IMR-90 (cell line): Measurements from ENCODE around the gene KRTAP10-3. TPM values are rescaled to one million over a fixed set of nuclear protein-coding genes. Genes with fewer than 3 reads are reported as not detected.

Experiments
- ATAC-seq: fragments of 200-7000 bp; cut with Tn5 transposase; 2 replicates; pipeline ENCODE4 v1.9.1; 2020; ENCODE audit warnings: low read depth, mild to moderate bottlenecking, moderate library complexity
- BruUV-seq: library from RNA; stranded (reverse); fragments of 400-500 nt; replicated peaks from 2 replicates; lab custom pipeline; 2021; lab: Mats Ljungman, UMichigan
- CTCF ChIA-PET: fragments of 300-600 bp; formaldehyde crosslinking; extraction: SDS; loops from one replicate; lab custom pipeline; 2021; ENCODE audit warnings: antibody characterized with exemption; lab: Yijun Ruan, JAX
- POLR2A ChIA-PET: fragments of 300-600 bp; sonication (Branson Sonifier 250); formaldehyde crosslinking; loops from one replicate; lab custom pipeline; 2022; ENCODE audit warnings: antibody characterized with exemption; ENCODE audit not compliant: unreplicated experiment; lab: Charles Lee
- DNase-seq: peaks from one replicate; pipeline ENCODE4 v3.0.0; 2013
- H2AFZ ChIP-seq: replicated peaks from 2 replicates; pipeline ENCODE3; 2013; ENCODE audit warnings: low read length, mild to moderate bottlenecking; ENCODE audit not compliant: poor library complexity
- H2AK5ac ChIP-seq: 2 replicates; pipeline ENCODE4 v1.6.1; 2013; ENCODE audit warnings: low read depth, low read length, inconsistent platforms
- H2AK9ac ChIP-seq: replicated peaks from 2 replicates; pipeline ENCODE3; 2013; ENCODE audit warnings: mild to moderate bottlenecking, low read depth, low read length, moderate library complexity; ENCODE audit not compliant: poor library complexity
- H2BK120ac ChIP-seq: 2 replicates; pipeline ENCODE4 v1.6.1; 2013; ENCODE audit warnings: low read depth, low read length, inconsistent platforms
- H2BK15ac ChIP-seq: 3 replicates; pipeline ENCODE4 v1.6.1; 2013; ENCODE audit warnings: low read depth, low read length, inconsistent platforms
- H2BK20ac ChIP-seq: 2 replicates; pipeline ENCODE4 v1.6.1; 2013; ENCODE audit warnings: low read depth, mild to moderate bottlenecking, inconsistent platforms, low read length, moderate library complexity
- H2BK5ac ChIP-seq: 2 replicates; pipeline ENCODE4 v1.6.1; 2013; ENCODE audit warnings: mild to moderate bottlenecking, low read depth, low read length, inconsistent platforms; ENCODE audit not compliant: poor library complexity, severe bottlenecking
- H3K14ac ChIP-seq: replicated peaks from 2 replicates; pipeline ENCODE4 v1.6.1; 2013; ENCODE audit warnings: low read depth, low read length, inconsistent platforms
- H3K18ac ChIP-seq: 2 replicates; pipeline ENCODE4 v1.6.1; 2013; ENCODE audit warnings: low read depth, low read length, control low read depth
- H3K23ac ChIP-seq: 2 replicates; pipeline ENCODE4 v1.6.1; 2013; ENCODE audit warnings: low read depth, low read length, inconsistent platforms
- H3K27ac ChIP-seq: 2 replicates; pipeline ENCODE4 v1.5.1; 2013; ENCODE audit warnings: mild to moderate bottlenecking, control low read depth, low read length; ENCODE audit not compliant: insufficient read depth
- H3K27me3 ChIP-seq: 2 replicates; pipeline ENCODE4 v1.6.1; 2013; ENCODE audit warnings: low read length; ENCODE audit not compliant: control insufficient read depth, insufficient read depth
- H3K36me3 ChIP-seq: 2 replicates; pipeline ENCODE4 v1.6.1; 2013; ENCODE audit warnings: low read length, mixed read lengths; ENCODE audit not compliant: control insufficient read depth, insufficient read depth
- H3K4ac ChIP-seq: 2 replicates; pipeline ENCODE4 v1.6.1; 2013; ENCODE audit warnings: low read depth, low read length, inconsistent platforms
- H3K4me1 ChIP-seq: 2 replicates; pipeline ENCODE4 v1.6.1; 2013; ENCODE audit warnings: low read length, mixed read lengths; ENCODE audit not compliant: control insufficient read depth, insufficient read depth
- H3K4me2 ChIP-seq: 2 replicates; pipeline ENCODE4 v1.6.1; 2013; ENCODE audit warnings: low read depth, mild to moderate bottlenecking, control low read depth, low read length, moderate library complexity
- H3K4me3 ChIP-seq: 2 replicates; pipeline ENCODE4 v1.5.1; 2013; ENCODE audit warnings: low read depth, mild to moderate bottlenecking, control low read depth, low read length, moderate library complexity; ENCODE audit not compliant: insufficient read depth
- H3K56ac ChIP-seq: 2 replicates; pipeline ENCODE4 v1.6.1; 2013; ENCODE audit warnings: low read length, inconsistent platforms; ENCODE audit not compliant: insufficient read depth; ENCODE audit errors: extremely low read depth
- H3K79me1 ChIP-seq, 2 experiments: 2 replicates each; pipeline ENCODE4 v1.6.1; 2013; ENCODE audit warnings: low read length in 2 of 2, inconsistent platforms in 1 of 2, low read depth in 1 of 2
- H3K9ac ChIP-seq: 2 replicates; pipeline ENCODE4 v1.6.1; 2013; ENCODE audit warnings: low read depth, low read length, control low read depth
- H3K9me1 ChIP-seq: 2 replicates; pipeline ENCODE4 v1.6.1; 2013; ENCODE audit warnings: low read length, inconsistent platforms; ENCODE audit not compliant: insufficient read depth
- H3K9me3 ChIP-seq: 2 replicates; pipeline ENCODE4 v1.6.1; 2013; ENCODE audit warnings: low read length; ENCODE audit not compliant: control insufficient read depth, insufficient read depth
- H4K20me1 ChIP-seq: 2 replicates; pipeline ENCODE4 v1.6.1; 2013; ENCODE audit warnings: low read length, inconsistent platforms; ENCODE audit not compliant: insufficient read depth
- H4K5ac ChIP-seq: 2 replicates; pipeline ENCODE4 v1.6.1; 2013; ENCODE audit warnings: mild to moderate bottlenecking, low read depth, low read length, control low read depth
- H4K8ac ChIP-seq, 2 experiments: 2 replicates each; pipeline ENCODE4 v1.6.1; 2013; ENCODE audit warnings: low read depth in 2 of 2, low read length in 2 of 2, control low read depth in 1 of 2, inconsistent platforms in 1 of 2
- H4K91ac ChIP-seq: 2 replicates; pipeline ENCODE4 v1.6.1; 2013; ENCODE audit warnings: low read depth, low read length, inconsistent platforms; ENCODE audit not compliant: insufficient read depth
- BHLHE40 ChIP-seq: fragments of 150-350 bp; IDR thresholded peaks from 2 replicates; pipeline ENCODE4 v1.6.1; 2016; ENCODE audit warnings: mild to moderate bottlenecking, low read depth, low read length
- CEBPB ChIP-seq: IDR thresholded peaks from 2 replicates; pipeline ENCODE4 v1.6.1; 2012; ENCODE audit warnings: low read depth, low read length, improper control_type of control experiment
- CHD1 ChIP-seq: IDR thresholded peaks from 2 replicates; pipeline ENCODE4 v1.6.1; 2012; ENCODE audit warnings: low read depth, low read length, improper control_type of control experiment
- CTCF ChIP-seq: conservative IDR thresholded peaks from 2 replicates; pipeline ENCODE4 v1.5.1; 2012; ENCODE audit warnings: mild to moderate bottlenecking, low read depth, low read length, improper control_type of control experiment
- ELK1 ChIP-seq: fragments of 150-350 bp; IDR thresholded peaks from 2 replicates; pipeline ENCODE4 v1.6.1; 2016; ENCODE audit warnings: low read depth, mild to moderate bottlenecking, low read length, moderate library complexity, borderline replicate concordance
- FOS ChIP-seq: fragments of 150-350 bp; IDR thresholded peaks from 2 replicates; pipeline ENCODE4 v1.6.1; 2016; ENCODE audit warnings: low read depth, low read length
- MAFK ChIP-seq: IDR thresholded peaks from 2 replicates; pipeline ENCODE4 v1.6.1; 2012; ENCODE audit warnings: low read depth, low read length, improper control_type of control experiment
- MAZ ChIP-seq: IDR thresholded peaks from 2 replicates; pipeline ENCODE4 v1.6.1; 2012; ENCODE audit warnings: low read depth, mild to moderate bottlenecking, low read length, improper control_type of control experiment, moderate library complexity, borderline replicate concordance
- MXI1 ChIP-seq: IDR thresholded peaks from 2 replicates; pipeline ENCODE4 v1.6.1; 2012; ENCODE audit warnings: low read depth, mild to moderate bottlenecking, low read length, moderate library complexity, borderline replicate concordance
- NFE2L2 ChIP-seq: fragments of 150-350 bp; IDR thresholded peaks from 2 replicates; pipeline ENCODE4 v1.6.1; 2016; ENCODE audit warnings: low read depth, mild to moderate bottlenecking, low read length
- POLR2A ChIP-seq: IDR thresholded peaks from 2 replicates; pipeline ENCODE4 v1.6.1; 2012; ENCODE audit warnings: mild to moderate bottlenecking, low read depth, low read length
- RAD21 ChIP-seq: IDR thresholded peaks from 2 replicates; pipeline ENCODE4 v1.6.1; 2012; ENCODE audit warnings: low read length, improper control_type of control experiment
- RCOR1 ChIP-seq: IDR thresholded peaks from 2 replicates; pipeline ENCODE4 v1.6.1; 2012; ENCODE audit warnings: mild to moderate bottlenecking, low read length, improper control_type of control experiment; ENCODE audit not compliant: insufficient replicate concordance
- RFX5 ChIP-seq: IDR thresholded peaks from 2 replicates; pipeline ENCODE4 v1.8.0; 2012; ENCODE audit warnings: low read depth, mild to moderate bottlenecking, low read length, moderate library complexity
- USF2 ChIP-seq: fragments of 150-350 bp; IDR thresholded peaks from 2 replicates; pipeline ENCODE4 v1.6.1; 2017; ENCODE audit warnings: mild to moderate bottlenecking, antibody characterized with exemption, low read length, low read depth
- WGBS, 2 experiments: methylation state at CpG; one replicate each; pipeline versions ENCODE4 v1.1.5 to v1.1.7; 2013; ENCODE audit warnings: missing lambda C conversion rate in 2 of 2; ENCODE audit not compliant: insufficient read length in 1 of 2; ENCODE audit errors: extremely low coverage in 2 of 2; 5-methylcytosine and 5-hydroxymethylcytosine counted together
- dilution Hi-C: fragments of 300-500 bp; cut with HindIII; formaldehyde crosslinking; loops from one replicate; pipeline ENCODE4 v1.14.3; 2018; ENCODE audit warnings: low sequenced_read_pairs; ENCODE audit not compliant: unreplicated experiment
- in situ Hi-C: fragments of 300-500 bp; cut with MboI; formaldehyde crosslinking; loops from 3 replicates; pipeline ENCODE4 v1.14.3; 2019; ENCODE audit warnings: low sequenced_read_pairs, inconsistent platforms, mixed read lengths
- intact Hi-C: fragments of 100-400 bp; cut with micrococcal nuclease; formaldehyde crosslinking; loops from 2 replicates; pipeline ENCODE4 v1.10.0; 2022
- polyA plus RNA-seq, 3 experiments: library from polyadenylated mRNA; depleted of rRNA; stranded (reverse); fragments of >200 nt; gene quantifications; 2 replicates each; pipeline ENCODE4 v1.2.3, GENCODE V29; 2012; ENCODE audit warnings: low replicate concordance in 1 of 3
- total RNA-seq: library from RNA; depleted of rRNA; stranded (reverse); fragments of >200 nt; gene quantifications from 2 replicates; pipeline ENCODE4 v1.2.3, GENCODE V29; 2012

KRTAP10-3 gene
- total and polyA plus RNA-seq, 2 of the 4 experiments (the other 2 are of a cell fraction): not detected

GRCh38 chr21:44515359-44516165, 43.0 kb downstream of the KRTAP10-3 start:
- H3K27me3 ChIP-seq: no peaks in the 10 kb centered on the region; the same call in 1 of the 2 replicates
- H3K79me1 ChIP-seq: no peaks in the 10 kb centered on the region
- WGBS, 2 experiments: 72% methylated on average over 5 of the region's 32 CpGs; no CpG with 5 or more reads in 1 of the 2 experiments
- in situ Hi-C loops (loop anchor here (25.0 kb wide), 1 partner anchor 422 kb away; the partner anchor contains the start of gene SLX9), intact Hi-C loops (no loop called here), dilution Hi-C loops (no loop called here)
- H3K9me1 ChIP-seq: no peaks in the 10 kb centered on the region
- H3K4me1 ChIP-seq: no peaks in the 10 kb centered on the region
- POLR2A ChIA-PET: no interaction called here
- H3K18ac ChIP-seq: no peak overlapping the region
- no peak for DNase-seq
- no peak overlapping the region for H3K23ac ChIP-seq
- H2AK9ac ChIP-seq: no peak overlapping the region
- no peak for ATAC-seq
- H3K56ac ChIP-seq: no peak overlapping the region
- H4K5ac ChIP-seq: no peak overlapping the region
- no peak overlapping the region for H4K91ac ChIP-seq
- no peak overlapping the region for H2BK15ac ChIP-seq
- H3K36me3 ChIP-seq: no peaks in the 10 kb centered on the region
- CTCF ChIA-PET: interaction anchor here (0.7 kb wide), 1 partner anchor 249 kb away, joined by 3 read pairs; no protein-coding TSS in a partner anchor
- H2BK20ac ChIP-seq: no peak overlapping the region
- H2BK5ac ChIP-seq: no peak overlapping the region
- no peaks in the 10 kb centered on the region for H4K20me1 ChIP-seq
- no peak overlapping the region for H3K4me3 ChIP-seq
- no peak overlapping the region for H2AFZ ChIP-seq
- no peak overlapping the region for H3K27ac ChIP-seq
- H3K14ac ChIP-seq: no peak overlapping the region
- H4K8ac ChIP-seq: no peak overlapping the region
- no peak overlapping the region for H3K4me2 ChIP-seq
- H2AK5ac ChIP-seq: no peak overlapping the region
- H3K9me3 ChIP-seq: peaks cover 6% of the 10 kb centered on the region; the same call in 1 of the 2 replicates
- BruUV-seq: no TSS peak
- no peak overlapping the region for H2BK120ac ChIP-seq
- no peak overlapping the region for H3K9ac ChIP-seq
- no peak overlapping the region for H3K4ac ChIP-seq
- TF ChIP-seq POLR2A (no peak), NFE2L2 (no peak), RFX5 (no peak), RCOR1 (no peak), MAZ (no peak), CTCF (no peak), USF2 (no peak), RAD21 (no peak), CEBPB (no peak), CHD1 (no peak), MAFK (no peak), FOS (no peak), BHLHE40 (no peak), MXI1 (no peak), ELK1 (no peak)
